Right lobe of liver (tissue), 4 donors: Measurements from ENCODE around the gene SERINC3.
"Not testable (repeated sequence)": the region's sequence is repeated elsewhere in the genome, so short reads cannot be mapped to it uniquely, and the experiment has no call there.

Experiments used
- POLR2A ChIP-seq: fragments of 450-650 bp; IDR thresholded peaks from one replicate; pipeline ENCODE4 v1.6.1; 2017; ENCODE audit warnings: antibody characterized with exemption, mild to moderate bottlenecking
- TF ChIP-seq, protein P1 (sequence below), 4 donors: fragments of 200-600 bp in 3 of 4; fragments of 450-650 bp in 1 of 4; IDR thresholded peaks; one replicate each; pipeline versions ENCODE4 v1.5.1 to v1.8.0; 2016 to 2022; ENCODE audit warnings: antibody characterized with exemption in 4 of 4, mild to moderate bottlenecking in 2 of 4
- donor health status: DM: no; HTN: no; CAD: no.
- donor health status: DM: no; HTN: no; CAD: no.
- donor health status: DM: no; HTN: yes; CAD: no.

DNA sequence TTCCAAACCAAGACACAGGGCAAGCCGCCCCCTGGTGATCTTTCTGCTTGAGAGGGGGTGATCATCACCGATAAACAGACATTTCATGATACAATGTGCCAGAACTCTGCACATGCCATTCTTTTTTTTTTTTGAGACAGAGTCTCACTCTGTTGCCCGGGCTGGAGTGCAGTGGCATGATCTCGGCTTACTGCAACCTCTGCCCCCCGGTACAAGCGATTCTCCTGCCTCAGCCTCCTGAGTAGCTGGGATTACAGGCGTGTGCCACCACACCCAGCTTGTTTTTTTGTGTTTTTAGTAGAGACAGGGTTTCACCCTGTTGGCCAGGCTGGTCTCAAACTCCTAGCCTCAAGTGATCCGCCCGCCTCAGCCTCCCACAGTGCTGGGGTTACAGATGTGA lies 49.6 kb downstream of the SERINC3 start:
- TF ChIP-seq, protein P1, sequence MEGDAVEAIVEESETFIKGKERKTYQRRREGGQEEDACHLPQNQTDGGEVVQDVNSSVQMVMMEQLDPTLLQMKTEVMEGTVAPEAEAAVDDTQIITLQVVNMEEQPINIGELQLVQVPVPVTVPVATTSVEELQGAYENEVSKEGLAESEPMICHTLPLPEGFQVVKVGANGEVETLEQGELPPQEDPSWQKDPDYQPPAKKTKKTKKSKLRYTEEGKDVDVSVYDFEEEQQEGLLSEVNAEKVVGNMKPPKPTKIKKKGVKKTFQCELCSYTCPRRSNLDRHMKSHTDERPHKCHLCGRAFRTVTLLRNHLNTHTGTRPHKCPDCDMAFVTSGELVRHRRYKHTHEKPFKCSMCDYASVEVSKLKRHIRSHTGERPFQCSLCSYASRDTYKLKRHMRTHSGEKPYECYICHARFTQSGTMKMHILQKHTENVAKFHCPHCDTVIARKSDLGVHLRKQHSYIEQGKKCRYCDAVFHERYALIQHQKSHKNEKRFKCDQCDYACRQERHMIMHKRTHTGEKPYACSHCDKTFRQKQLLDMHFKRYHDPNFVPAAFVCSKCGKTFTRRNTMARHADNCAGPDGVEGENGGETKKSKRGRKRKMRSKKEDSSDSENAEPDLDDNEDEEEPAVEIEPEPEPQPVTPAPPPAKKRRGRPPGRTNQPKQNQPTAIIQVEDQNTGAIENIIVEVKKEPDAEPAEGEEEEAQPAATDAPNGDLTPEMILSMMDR (IDR thresholded peaks at IDR 0.05), result not testable (repeated sequence)
- TF ChIP-seq POLR2A, result not testable (repeated sequence)
